ENCODE data around the gene SIPA1. TPM values are rescaled to one million over a fixed set of nuclear protein-coding genes. Genes with fewer than 3 reads are reported as not detected.

The SIPA1 gene
- total RNA-seq, 1 donor = 21.7 TPM

GRCh38 chr11:65645710-65646109, 7.8 kb downstream of the SIPA1 start:
- no peak overlapping the region for H3K4me3 ChIP-seq (ENCODE audit: low read depth, low read length)
- no peak for TF ChIP-seq CTCF (IDR thresholded peaks at IDR 0.05; ENCODE audit: insufficient read depth, low read length)
- DNase-seq (ENCODE audit: low read depth) = peak; percentile 33

- no peak overlapping the region for H3K4me3 ChIP-seq (ENCODE audit: low read depth, low read length)
- TF ChIP-seq CTCF (IDR thresholded peaks at IDR 0.05; ENCODE audit: insufficient read depth, low read length) = no peak
Measured at GRCh38 chr11:65646288-65646957, 8.5 kb downstream of the SIPA1 start.

GRCh38 chr11:65646958-65647701, 9.2 kb downstream of the SIPA1 start:
- no peak for TF ChIP-seq CTCF (IDR thresholded peaks at IDR 0.05; ENCODE audit: insufficient read depth, low read length)
- DNase-seq (ENCODE audit: low read depth) = no peak
- H3K4me3 ChIP-seq (ENCODE audit: low read depth, low read length) = no peak overlapping the region

More at GRCh38 chr11:65646288-65646957, 8.5 kb downstream of the SIPA1 start:
- no peak for DNase-seq (ENCODE audit: low read depth)

- TF ChIP-seq CTCF (IDR thresholded peaks at IDR 0.05; ENCODE audit: insufficient read depth, low read length) = no peak
- DNase-seq (ENCODE audit: low read depth) = no peak
- H3K4me3 ChIP-seq (ENCODE audit: low read depth, low read length) = no peak overlapping the region
Measured at GRCh38 chr11:65648997-65649493, 11.1 kb downstream of the SIPA1 start.

GRCh38 chr11:65649656-65650546, 12.0 kb downstream of the SIPA1 start:
- no peak overlapping the region for H3K4me3 ChIP-seq (ENCODE audit: low read depth, low read length)
- no peak for TF ChIP-seq CTCF (IDR thresholded peaks at IDR 0.05; ENCODE audit: insufficient read depth, low read length)
- DNase-seq (ENCODE audit: low read depth) = no peak

GRCh38 chr11:65650547-65651338, 12.8 kb downstream of the SIPA1 start:
- TF ChIP-seq CTCF (IDR thresholded peaks at IDR 0.05; ENCODE audit: insufficient read depth, low read length) = no peak
- no peak overlapping the region for H3K4me3 ChIP-seq (ENCODE audit: low read depth, low read length)
- DNase-seq (ENCODE audit: low read depth) = no peak

Measured in fibroblast of the aortic adventitia (primary cell).